Hematopoietic multipotent progenitor cell treated with erythropoietin and hydrocortisone succinate and interleukin-3 and kit ligand, for 17 days (in vitro differentiated cells): ENCODE results near the gene SOX8.
"Not testable (repeated sequence)": the region's sequence is repeated elsewhere in the genome, so short reads cannot be mapped to it uniquely, and the experiment has no call there.

Source experiments
- DNase-seq: peaks from one replicate; pipeline ENCODE4 v3.0.0-alpha.2; 2015; ENCODE audit warnings: low spot score

The SOX8 gene

DNA sequence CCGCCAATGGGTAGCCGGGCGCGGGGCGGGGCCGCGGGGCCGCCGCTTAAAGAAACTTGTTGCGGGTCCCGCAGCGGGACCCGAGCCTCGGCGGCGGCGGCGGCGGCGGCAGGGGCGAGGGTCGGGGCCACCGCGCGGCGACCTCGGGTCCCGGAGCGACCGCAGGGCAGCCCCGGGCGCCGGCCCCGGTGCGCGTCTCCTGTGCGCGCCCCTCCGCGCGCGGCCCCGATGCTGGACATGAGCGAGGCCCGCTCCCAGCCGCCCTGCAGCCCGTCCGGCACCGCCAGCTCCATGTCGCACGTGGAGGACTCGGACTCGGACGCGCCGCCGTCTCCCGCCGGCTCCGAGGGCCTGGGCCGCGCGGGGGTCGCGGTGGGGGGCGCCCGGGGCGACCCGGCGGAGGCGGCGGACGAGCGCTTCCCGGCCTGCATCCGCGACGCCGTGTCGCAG lies at the start of gene SOX8:
Gene SOX8 (plus strand): TSS at position 76 of the 450 bp plus-strand sequence. CDS start 153 bp downstream, at position 229.
- no peak for DNase-seq

DNA sequence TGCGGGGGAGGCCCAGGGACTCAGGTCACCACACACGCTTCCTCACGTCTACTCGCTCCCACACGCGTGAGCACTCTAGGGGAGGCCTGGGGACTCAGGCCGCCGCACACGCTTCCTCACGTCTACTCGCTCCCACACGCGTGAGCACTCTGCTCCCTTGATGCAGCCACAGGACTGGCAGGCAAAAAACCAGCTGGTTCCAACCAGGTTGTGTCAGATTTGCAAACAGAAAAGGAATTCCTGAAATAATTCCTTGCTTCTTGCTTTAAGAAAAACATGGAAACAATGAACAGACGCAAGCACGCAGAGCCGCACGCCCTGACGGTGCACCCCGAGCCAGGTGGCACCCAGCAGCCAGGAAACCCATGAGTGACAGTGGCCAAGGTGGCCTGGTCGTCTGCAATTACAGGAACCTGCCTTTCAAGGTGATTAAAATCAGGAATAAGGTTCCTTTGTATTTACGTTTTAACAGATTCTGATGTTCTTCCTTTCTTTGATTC lies 48.7 kb upstream of the SOX8 start:
- no peak for DNase-seq

DNA sequence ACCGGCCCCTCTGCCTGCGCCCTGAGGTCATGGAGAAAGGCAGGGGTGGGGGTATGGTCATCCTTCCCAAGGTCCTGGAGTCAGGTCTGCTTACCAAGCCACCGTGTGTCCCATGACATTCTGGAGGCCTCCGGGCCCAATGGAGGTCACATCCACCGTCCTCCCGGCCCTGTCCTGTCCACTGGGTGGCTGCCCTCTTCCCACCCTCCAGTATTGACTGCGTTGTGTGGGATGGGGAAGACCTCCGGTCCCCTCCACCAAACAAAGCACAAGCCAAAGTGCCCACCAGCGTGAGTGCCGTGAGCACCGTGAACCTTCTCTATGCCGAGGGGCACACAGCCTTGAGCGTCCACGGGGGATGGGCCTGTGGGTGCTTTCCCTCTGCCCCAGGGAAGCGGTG lies 48.0 kb upstream of the SOX8 start:
- DNase-seq, result no peak

DNA sequence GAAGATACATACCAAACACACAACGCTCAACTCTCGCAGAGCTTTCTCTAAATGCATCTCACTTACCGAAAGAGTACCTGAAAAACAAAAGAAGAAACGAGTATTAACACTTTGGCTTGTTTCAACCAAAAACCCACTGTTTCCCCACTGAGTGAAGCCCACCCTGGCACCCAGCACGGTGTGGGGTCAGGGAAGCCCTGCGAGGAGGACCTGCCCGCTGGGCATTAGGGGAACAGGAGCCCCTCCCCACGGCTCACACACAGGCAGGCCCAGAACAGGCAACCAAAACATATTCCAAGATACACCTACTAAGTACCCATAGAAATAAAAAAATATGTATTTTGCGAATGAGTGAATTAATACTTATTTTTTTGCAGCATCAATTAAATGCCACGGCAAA lies 47.4 kb upstream of the SOX8 start:
- DNase-seq, result no peak

DNA sequence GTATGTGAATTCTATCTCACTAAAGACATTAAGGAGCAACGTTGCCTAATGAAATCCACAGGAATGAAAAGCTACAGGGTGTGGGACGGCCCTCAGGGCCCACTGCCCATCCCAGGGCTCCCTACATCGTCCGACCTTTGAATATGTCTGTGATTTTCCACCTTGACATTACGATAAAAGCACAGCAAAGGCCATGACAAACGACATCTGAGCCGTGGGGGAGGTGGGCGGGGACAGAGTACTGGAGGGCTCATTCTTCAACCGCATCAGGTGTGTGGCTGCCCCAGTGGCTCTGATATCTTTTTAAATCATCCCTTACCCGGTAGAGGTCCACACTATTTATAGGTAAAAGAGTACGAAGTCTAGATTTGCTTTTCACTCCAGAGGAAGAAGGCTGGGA lies 45.9 kb upstream of the SOX8 start:
- DNase-seq, result no peak

DNA sequence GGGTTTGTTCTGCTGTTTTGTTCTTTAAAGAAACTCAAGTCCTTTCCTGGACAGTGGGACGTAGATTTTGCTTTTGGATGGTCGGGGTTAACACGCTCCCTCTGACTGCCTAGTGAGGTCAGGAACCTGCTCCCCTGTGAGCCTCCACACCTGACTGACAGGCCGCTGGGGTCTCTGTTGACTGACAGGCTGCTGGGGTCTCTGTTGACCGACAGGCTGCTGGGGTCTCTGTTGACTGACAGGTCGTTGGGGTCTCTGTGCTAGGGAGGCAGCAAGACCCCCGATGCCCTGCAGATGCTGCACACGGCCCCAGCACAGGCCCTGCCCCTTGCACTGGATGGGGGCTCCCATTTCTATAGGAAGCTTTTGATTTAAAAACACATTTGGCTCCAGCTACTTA lies 44.3 kb upstream of the SOX8 start:
- no peak for DNase-seq

DNA sequence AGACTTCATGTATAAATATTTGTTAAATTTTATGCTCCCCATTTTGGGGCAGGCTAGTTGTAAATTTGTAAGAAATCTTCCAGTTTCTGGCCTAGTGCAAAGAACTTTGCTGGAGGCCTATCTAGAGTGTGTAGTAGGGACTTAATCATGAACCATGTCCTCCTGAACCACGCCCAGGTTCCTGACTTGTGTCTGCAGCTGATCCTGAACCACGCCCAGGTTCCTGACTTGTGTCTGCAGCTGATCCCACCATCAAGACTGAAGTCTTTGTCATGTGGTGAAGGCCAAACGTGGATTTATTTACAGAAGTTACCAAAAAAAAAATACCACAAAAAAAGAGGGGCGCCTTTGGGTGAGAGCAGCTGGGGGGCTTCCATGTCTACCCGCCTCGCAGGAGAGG lies 43.8 kb upstream of the SOX8 start:
- DNase-seq, result no peak

DNA sequence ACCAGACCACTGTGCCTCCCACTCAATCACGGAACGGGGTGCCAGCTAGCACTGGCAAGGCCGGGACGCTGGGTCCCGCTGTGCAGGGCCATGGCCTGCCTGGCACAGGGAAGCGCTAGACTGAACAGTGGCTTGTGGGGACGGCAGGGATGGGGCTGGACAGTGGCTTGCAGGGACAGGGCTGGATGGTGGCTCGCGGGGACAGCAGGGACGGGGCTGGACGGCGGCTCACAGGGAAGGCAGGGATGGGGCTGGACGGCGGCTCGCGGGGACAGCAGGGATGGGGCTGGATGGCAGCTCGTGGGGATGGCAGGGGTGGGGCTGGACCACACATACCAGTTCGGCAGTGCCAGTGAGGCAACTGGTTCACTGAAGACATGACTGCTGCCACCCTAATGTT lies 43.4 kb upstream of the SOX8 start:
- no peak for DNase-seq

DNA sequence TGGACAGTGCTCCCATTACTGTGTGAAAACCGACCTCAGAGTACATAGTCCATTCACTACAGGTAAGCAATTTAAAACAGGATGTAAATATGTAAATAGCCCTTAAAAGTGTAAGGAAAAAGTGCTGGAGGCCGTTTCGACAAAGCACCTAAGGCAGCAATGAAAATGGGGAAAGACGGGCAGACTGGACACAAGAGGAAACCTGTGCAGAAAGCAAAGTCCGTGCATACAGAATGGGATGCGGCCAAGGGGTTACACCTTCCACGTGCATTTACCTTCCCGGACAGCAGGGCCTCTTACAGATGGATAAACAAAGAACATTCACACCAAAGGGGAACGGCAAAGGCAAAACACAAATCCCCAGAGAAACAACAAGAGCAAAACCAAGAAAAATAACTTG lies 42.8 kb upstream of the SOX8 start:
- no peak for DNase-seq

DNA sequence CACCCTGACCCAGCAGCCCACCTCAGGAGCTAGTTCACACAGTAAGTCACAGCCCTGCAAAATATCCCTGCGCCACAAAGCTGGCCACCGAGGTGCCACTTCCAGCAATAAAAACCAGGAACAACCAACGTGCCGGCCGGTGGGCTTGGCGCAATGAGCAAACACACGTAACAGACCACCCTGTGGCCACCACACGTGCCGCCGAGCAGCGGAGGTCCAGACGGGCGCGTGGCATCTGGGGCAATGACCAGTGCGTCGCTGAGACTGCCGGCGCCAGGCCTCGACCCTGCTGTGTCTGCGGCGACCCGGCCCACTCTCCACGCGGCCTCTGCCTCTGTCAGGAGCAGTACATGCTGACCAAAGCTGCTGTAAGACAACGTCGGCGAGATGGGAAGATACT lies 42.3 kb upstream of the SOX8 start:
- DNase-seq, result no peak

DNA sequence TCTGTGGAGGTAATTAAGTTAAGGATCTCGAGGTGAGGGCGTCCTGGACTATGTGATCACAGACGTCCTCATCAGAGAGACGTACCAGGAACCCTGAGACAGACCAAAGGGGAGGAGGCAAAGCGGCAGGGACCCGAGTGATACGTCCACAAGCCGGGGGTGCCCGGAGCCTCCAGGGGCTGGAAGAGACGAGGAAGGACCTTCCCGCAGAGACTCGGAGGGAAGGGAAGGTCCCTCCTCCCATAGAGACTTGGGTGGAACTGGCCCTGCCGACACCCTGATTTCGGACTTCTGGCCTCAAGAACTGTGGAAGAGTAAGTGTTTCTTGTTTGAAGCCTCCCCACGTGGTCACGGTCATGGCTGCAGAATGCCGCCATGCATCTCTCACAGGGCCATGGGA lies 41.6 kb upstream of the SOX8 start:
- no peak for DNase-seq

DNA sequence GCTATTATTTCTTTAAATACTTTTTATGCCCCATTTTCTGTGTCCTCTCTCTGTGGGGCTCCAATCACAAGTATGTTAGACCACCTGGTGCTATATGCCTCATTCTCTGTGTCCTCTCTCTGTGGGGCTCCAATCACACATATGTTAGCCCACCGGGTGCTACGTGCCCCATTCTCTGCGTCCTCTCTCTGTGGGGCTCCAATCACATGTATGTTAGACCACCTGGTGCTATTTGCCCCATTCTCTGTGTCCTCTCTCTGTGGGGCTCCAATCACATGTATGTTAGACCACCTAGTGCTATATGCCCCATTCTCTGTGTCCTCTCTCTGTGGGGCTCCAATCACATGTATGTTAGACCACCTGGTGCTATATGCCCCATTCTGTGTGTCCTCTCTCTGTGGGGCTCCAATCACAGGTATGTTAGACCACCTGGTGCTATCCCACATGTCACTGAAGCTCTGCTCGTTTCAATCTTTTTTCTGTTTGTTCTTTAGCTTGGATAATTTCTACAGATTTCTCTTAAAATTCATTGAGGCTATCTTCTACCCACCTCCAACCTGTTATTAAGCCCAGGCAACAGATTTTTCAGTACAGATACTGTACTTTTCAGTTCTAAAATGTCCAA lies 39.0 kb upstream of the SOX8 start:
- DNase-seq, result no peak

DNA sequence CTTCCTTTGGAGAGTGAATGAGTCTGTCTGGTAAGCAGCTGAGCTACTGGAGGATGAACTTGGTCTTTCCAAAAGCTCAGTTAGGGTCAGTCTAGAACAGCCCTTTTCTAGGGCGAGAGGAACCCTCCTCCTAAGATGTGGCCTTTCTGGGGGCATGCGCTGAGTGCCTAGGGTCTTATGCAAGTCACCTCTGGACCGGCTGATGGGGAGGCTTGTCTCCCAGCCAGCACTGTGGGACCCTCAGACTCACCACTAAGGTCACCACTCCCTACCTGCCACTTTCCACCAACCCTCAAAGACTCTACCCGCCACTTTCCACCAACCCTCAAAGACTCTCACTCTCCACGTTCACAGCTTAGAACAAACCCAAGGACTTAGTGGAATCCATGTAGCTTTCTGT lies 37.6 kb upstream of the SOX8 start:
- no peak for DNase-seq

DNA sequence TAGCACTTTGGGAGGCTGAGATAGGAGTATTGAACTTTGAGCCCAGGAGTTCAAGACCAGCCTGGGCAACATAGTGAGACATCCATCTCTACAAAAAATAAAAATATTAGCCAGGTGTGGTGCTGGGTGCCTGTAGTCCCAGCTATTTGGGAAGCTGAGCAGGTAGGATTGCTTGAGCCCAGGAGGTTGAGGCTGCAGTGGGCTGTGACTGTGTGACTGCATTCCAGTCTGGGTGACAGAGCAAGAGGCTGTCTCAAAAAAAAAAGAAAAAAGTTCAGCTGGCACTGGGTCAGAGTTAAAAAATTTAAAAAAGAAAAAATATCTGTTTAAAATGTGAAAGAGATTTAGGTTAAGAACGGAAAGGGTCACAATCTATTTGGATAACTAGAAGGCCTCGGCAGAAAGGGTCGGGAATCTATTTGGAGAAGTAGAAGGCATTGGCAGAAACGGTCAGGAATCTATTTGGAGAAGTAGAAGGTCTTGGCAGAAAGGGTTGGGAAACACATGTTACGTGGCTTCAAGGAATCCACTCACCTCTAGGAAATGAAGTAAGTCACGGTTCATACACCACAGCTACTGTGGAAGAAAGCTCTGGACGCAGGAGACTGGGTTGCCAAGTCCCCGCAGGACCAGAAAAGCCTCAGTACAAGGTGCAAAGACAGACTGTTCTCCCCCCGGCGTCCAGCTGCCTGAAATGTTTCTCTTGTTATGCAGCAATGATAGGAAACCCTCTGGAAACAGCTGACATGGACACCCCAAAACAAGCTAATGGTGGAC lies 36.1 kb upstream of the SOX8 start:
- DNase-seq, result no peak

DNA sequence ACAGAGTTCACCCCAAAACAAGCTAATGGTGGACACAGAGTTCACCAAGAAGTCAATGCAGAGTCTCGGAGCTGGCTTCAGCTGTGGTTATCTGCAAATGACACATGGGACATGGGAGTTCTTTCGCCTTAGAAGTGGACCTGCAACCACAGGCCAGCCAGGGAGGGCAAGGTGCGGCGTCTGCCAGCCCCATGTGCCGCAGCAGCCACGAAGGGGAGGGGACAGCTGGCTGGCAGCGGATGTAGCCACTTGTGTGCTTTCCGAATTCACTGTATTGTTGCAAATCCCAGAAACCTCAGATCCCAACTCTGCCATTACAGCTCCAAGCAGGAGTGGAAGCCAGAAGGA lies 35.5 kb upstream of the SOX8 start:
- no peak for DNase-seq

DNA sequence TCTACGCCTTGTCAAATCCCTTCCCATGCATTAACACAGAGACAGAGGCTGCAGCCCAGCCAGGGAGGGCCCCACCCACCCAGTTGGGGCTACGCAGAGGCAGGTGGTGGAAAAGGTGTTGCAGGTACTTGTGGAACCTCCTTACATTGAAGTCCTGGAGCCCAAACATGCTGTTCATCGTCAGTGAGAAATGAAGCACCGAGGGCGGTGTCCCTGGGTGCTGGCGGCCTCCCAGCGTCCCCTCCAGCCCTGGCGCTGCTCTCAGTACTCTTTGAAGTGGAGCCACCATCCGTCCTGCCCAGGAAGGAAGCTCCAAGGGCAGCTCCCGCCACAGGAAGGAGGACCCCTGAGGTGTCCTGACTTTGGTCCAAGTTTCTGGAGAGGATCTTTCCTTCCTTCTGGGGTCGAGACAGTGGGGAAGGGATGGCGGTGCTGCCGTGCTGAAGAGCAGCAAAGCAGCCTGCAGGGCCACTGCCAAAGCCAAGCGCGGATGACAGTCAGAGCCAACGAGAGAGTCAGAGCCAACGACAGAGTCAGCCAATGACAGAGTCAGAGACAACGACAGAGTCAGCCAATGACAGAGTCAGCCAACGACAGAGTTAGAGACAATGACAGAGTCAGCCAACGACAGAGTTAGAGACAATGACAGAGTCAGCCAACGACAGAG lies 34.2 kb upstream of the SOX8 start:
- no peak for DNase-seq

DNA sequence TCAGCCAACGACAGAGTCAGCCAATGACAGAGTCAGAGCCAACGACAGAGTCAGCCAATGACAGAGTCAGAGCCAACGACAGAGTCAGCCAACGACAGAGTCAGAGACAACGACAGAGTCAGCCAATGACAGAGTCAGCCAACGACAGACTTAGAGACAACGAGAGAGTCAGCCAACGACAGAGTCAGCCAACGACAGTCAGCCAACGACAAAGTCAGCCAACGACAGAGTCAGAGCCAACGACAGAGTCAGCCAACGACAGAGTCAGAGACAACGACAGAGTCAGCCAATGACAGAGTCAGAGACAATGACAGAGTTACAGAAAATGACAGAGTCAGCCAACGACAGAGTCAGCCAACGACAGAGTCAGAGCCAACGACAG lies 33.7 kb upstream of the SOX8 start:
- DNase-seq, result not testable (repeated sequence)

DNA sequence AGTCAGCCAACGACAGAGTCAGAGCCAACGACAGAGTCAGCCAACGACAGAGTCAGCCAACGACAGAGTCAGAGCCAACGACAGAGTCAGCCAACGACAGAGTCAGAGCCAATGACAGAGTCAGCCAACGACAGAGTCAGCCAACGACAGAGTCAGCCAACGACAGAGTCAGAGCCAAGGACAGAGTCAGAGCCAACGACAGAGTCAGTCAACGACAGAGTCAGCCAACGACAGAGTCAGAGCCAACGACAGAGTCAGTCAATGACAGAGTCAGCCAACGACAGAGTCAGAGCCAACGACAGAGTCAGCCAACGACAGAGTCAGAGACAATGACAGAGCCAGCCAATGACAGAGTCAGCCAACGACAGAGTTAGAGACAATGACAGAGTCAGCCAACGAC lies 32.8 kb upstream of the SOX8 start:
- not testable (repeated sequence) for DNase-seq

DNA sequence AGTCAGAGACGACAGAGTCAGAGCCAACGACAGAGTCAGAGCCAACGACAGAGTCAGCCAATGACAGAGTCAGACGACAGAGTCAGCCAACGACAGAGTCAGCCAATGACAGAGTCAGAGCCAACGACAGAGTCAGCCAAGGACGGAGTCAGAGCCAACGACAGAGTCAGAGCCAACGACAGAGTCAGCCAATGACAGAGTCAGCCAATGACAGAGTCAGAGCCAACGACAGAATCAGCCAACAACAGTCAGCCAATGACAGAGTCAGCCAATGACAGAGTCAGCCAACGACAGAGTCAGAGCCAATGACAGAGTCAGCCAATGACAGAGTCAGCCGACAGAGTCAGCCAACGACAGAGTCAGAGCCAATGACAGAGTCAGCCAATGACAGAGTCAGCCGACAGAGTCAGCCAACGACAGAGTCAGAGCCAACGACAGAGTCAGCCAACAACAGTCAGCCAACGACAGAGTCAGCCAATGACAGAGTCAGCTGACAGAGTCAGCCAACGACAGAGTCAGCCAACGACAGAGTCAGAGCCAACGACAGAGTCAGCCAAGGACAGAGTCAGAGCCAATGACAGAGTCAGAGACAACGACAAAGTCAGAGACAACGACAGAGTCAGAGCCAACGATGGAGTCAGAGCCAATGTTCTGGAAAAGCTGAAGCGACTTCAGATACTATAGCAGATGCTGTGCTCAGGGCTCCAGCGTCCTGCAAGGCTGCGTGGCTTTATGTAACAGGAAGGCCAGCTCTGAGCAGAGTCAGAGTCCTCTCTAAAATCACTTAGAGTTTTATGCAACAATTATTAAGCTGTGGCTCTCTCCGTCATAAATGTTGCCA lies 30.6 kb upstream of the SOX8 start:
- DNase-seq, result not testable (repeated sequence)

DNA sequence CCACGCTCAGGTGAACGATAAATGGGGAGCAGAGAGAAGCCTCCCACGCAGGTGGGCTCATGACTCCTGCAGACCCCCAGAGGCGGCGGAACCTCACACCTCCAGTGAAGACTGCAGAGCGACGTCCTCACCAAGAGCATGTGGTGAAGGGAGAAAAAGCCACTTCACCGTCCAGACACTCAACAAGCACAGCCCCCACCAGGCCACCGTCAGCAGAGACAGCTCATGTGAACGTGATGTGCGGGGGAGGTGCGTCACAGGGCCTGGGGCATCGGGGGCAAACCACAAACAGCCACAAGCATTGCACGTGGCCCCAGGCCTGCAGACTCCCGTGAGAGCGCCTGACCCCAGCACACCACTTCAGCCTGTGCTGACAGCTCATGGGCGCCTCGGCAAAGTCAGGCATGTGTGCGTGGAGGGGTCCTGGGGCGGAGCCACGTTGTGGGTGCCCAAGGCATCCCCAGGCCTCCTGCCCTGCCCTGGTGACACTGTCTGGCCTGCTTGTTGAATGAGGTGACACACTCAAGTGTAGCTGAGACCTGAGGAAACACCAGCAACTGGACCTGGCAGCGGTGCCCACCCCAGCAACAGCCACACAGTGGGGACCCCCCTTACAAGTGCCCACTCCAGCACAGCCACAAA lies 29.8 kb upstream of the SOX8 start:
- DNase-seq, result no peak

DNA sequence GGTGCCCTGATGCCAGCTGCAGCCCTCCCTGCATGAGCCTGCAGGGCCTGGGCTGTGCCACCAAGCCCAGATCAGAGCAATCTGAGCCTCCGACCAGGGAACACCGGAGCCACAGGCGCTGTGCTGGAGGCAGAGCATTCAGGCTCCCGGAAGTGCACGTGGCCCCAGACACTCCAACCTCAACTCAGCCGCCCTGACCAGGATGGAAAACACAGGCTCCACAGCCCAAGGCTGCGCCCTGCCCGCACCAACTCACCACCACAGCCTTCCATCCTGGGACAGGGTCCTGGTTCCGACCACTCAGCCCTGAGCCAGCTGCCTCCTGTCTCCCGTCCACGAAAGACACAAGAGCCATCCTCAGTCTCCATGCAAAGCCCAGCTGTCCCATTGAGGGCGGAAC lies 29.2 kb upstream of the SOX8 start:
- DNase-seq, result no peak

DNA sequence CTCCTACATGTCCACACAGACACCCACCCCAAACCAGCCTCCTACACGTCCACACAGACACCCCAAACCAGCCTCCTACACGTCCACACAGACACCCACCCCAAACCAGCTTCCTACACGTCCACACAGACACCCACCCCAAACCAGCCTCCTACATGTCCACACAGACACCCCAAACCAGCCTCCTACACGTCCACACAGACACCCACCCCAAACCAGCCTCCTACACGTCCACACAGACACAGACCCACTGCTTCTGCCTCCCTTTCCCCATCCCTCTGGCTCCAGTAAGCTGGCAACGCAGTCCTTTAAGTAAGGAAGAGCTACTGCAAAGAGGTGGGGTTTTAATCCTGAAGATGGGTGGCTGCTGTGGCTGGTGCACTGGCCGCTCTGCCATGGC lies 27.8 kb upstream of the SOX8 start:
- DNase-seq, result not testable (repeated sequence)
